NCI-H69 (cell line): ENCODE data around the gene PRDM16.

Experiments used
- DNase-seq: peaks from one replicate; lab custom pipeline; 2025; lab: John Stamatoyannopoulos, UW

The PRDM16 gene

GRCh38 chr1:3475839-3476573, 407.0 kb downstream of the PRDM16 start:
- DNase-seq, result no peak

DNA sequence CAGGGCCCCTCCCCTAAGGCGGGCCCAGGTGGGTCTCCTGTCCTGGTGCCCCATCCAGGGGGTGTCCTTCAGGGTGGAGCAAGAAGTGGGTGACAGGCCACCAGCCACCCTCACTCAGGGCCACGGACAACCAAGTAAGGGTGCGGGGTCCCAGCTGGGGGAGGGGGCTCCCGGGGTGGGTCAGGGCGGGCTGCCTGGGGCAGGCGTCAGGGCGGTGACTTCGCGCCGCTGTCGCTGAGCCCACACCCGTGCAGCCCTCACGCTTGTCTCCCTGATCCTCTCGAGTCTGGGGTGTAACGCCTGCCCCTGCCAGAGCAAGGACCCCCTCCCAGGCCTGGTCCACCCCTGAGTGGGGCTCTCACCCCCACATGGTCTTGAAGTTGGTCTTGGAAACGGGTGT, 407.7 kb downstream of the PRDM16 start:
- no peak for DNase-seq

GRCh38 chr1:3477241-3477995, 408.4 kb downstream of the PRDM16 start:
- no peak for DNase-seq

DNA sequence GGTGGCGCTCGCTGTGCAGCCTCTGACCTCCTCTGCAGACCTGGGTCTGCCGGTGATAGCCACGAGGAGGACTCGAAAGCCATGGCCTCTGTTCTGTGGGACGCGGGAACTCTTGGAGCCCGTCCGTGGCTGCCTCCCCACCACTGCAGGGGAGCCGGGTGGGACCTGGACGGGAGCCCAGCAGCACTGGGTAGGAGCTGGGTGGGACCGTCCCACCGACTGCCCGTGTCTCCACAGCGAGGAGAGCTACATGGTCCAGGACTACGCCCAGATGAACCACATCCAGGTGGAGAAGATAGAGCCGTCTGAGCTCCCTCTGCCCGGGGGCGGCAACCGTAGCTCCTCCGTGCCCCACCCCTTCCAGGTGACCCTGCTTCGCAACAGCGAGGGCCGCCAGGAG, 409.2 kb downstream of the PRDM16 start:
- DNase-seq, result no peak

DNA sequence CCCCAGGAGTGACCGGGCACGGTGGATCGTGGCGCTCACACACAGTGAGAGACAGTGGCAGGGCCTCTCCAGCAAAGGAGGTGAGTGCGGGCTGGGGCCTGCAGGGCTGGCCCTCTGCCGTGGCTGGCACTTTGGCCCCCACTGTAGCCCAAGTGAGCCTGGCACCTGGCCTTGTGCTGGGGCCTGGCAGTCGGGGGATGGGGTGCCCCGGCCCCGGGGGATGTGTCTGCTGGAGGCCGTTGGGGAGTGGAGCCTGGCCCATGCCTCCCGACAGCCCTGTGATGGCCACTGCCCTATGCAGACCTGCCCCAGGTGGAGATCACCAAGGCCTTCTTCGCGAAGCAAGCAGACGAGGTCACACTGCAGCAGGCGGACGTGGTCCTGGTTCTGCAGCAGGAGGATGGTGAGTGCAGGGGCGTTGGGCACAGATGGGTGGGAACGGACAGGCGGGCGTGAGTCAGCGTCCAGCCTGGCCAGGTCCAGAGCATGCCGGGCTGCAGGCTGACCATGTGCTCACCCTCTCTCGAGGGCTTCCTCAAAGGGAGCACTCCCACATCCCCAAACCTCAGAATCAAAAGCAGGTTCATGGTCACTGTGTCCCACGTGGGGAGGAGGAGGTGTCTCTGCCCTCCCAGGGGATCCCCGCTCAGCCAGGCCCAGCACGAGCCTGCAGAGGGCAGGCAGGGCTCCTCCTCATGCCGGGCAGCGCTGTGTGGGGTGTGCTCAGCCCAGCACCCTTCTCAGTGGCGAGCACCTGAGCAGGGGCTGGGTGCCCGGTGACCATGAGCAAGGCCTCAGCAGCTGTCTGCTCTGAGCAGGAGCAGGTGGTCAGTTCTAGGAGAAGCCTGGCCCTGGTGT, 410.7 kb downstream of the PRDM16 start:
- no peak for DNase-seq

DNA sequence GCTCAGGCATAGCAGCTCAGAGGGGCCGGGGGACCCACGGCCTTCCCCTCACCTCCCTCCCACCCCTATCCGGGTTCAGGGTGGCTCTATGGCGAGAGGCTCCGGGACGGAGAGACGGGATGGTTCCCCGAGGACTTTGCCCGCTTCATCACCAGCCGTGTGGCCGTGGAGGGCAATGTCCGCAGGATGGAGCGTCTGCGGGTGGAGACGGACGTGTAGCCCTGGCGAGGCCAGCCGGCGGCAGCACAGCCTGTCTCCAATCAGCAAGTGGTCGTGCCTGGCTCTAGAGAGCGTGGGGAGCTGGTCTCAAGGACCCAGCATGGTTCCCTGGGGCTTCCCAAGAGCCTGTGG, 411.3 kb downstream of the PRDM16 start:
- DNase-seq, result no peak

DNA sequence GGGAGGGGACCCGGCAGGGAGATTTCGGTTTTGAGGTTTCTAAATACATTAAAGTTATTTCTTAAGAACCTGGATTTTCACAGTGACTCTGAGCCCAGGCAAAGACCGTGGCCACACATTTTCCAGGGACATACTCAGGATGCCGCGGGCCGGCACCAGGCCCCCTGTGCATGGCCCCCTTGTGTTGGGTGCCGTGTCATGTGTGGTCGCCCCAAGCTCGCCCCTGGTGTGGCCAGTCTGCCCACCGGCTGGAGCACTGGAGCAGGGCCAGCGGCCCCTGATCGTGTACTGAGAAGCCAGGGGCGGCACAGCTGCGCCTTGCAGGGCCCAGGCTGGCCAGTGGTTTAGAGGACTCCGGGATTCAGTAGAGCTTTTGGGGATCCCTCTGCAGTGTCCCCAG, 412.0 kb downstream of the PRDM16 start:
- DNase-seq, result no peak

DNA sequence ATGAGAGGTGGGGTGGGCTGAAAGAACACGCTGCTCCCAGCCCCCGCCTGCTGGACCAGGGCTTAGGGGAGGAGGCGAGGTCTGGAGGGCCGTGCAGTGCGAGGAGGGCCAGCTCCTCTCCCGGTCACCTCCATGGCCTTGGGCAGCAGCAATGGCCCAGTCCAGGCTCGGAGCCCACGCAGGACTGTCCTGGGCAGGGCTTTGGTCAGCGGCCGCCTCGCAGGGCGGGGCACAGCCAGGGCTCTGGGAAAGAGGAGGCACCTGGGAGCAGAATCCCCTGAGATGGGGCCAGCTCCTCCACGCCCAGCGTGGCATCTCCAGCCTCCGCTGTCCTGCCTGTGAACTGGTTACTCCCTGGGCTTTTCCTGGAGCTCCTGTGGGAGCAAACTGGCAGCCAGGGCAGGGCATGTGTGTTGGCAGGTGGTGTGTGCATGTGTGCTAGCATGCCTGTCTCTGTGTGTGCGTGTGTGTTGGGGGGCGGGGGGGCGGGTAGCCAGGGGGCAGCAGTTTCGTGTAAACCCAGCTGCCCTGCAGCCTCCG, 412.9 kb downstream of the PRDM16 start:
- DNase-seq, result no peak

GRCh38 chr1:3482378-3482849, 413.4 kb downstream of the PRDM16 start:
- no peak for DNase-seq

DNA sequence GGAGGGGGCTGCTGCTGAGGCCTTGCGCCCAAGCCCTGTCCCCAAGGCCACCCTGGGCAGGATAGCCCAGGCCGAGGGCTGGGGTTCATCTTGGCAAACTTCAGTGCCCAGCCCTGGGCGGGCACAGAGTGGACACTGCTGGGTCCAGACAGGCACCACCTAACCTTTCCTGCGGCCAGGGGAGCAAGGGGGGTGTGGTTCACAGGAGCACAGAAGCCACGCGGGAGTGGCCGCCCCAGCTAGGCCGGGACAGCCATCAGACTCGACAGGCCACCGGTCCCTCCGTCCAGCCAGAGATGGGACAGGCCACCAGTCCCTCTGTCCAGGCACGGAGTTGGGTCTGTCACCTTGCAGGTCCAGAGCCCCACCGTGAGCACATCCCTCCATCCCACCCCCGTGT, 414.4 kb downstream of the PRDM16 start:
- DNase-seq, result no peak

DNA sequence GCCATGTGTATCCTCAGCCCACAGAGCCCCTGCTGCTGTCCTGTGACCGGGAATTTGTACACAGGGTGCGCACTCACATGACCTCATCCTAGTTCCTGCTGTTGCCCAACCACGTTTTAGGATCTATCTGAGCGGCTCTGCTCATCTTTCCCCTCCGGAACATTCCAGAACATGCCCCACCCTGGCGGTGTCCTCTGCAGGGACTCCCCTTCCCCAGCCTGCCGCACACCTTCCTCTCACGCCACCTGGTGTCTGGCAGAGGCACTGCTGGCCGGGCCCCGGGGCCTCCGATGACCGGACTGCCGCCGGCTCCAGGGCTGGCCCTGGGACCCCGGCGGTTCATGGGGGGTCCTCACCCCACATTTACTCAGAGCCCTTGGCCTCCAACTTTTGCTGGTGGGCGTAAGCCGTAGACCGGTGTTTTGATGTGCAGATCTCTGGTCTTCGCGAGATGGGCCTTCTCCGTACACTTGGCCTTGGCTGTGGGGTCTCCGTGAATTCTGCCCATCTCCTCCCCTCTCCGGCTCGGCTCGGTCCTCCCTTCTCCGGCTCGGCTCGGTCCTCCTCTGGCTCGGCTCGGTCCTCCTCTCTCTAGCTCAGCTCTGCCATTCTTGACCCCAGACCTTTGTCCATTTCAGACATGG, 414.9 kb downstream of the PRDM16 start:
- peak; percentile 38 for DNase-seq

DNA sequence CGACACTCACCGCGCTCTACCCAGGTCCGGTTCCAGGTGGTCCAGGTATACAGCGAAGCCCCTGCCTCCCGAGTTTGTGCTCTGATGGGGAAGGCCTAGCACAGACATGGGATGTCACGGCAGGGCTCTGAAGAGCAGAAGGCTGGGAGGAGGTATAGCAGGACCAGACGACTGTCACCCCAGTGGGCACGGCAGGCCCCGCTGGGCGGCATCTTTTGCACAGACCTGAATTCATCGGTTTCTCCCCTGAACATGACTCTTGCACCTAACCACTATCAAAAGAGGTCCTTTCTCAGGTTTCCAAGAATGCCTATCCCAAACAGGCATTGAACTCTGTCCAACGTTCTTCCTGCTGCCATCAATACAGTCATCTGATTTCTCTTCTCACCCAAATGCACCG, 416.0 kb downstream of the PRDM16 start:
- DNase-seq, result no peak
